Activated gamma-delta T cell treated with anti-CD3 and anti-CD28 coated beads, Interleukin-2, amount 50 U/mL, for 16 hours (primary cell): Measurements from ENCODE around the gene CELF5.

ENCODE experiments used
- DNase-seq: peaks from one replicate; pipeline ENCODE4 v3.0.0-alpha.2; 2020; ENCODE audit warnings: low read depth

The CELF5 gene

DNA sequence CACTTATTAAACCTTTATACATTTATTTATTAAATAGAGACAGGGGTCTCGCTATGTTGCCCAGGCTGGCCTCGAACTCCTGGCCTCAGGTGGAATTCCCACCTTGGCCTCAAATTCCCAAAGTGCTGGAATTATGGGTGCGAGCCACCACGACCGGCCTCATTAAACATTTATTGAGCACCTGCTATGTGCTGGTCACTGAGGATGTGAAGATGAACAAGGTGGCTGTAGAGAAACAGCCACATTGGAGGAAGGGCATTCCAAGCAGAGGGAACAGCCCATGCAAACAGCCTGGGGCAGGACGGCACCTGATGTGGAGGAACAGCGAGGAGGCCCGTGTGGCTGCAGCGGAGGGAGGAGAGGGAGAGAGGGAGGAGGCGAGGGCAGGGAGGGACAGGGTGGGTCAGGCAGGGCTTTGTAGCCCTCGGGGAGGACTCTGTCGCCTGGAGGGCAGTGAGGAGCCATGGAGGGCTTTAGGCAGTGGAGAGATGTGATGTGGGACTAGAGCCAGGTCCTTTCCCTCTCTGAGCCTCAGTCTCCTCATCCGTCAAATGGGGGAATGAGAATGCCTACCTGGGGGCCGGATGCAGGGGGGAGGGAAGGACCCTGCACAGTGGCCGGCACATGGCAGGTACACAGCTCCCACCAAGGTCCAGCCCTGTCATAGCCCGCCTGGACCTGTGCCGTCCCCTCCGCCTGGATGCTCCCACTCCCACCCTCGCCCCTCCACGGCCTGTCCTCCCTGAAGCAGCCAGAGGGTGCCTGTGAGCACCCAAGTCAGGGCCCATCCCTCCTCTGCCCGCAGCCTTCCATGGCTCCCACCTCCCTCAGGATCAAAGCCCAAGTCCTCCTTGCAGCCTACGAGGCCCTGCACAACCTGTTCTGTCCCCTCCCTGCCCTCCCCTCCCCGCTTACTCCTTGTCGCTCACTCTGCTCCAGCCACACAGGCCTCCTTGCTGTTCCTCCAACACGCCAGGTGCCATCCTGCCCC, 120.4 kb downstream of the CELF5 start:
- DNase-seq = no peak

DNA sequence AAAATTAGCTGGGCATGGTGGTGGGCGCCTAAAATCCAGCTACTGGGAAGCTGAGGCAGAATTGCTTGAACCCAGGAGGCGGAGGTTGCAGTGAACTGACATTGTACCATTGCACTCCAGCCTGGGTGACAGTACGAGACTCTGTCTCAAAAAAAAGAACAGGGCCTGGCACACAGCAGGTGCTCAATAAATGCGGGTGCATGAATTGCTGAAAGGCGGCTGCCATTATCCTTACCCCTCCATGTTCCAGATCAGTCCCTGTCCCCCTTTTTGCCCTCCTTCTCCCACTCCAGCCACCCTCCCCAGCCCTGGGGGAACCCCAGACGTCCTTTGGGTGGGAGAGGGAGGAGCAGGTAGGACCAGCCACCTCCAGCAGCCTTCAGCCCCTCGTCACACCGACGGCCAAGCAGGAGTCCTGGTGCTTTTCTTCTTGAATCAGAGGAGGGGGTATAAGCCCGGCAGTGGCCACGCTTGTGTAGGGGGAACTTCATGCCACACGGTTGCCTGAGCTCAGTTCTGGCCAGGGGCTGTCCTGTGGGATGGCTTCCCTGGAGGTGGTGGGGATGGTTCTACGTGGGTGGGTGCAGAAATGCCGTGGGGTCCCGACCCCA, 121.5 kb downstream of the CELF5 start:
- DNase-seq = no peak
